RPMI8226 (cell line): ENCODE data around the gene CCDC18.
"Not testable (repeated sequence)": the region's sequence is repeated elsewhere in the genome, so short reads cannot be mapped to it uniquely, and the experiment has no call there.

ENCODE experiments used
- DNase-seq: peaks from one replicate; pipeline ENCODE4 v3.0.0-alpha.2; 2015

CCDC18 gene

DNA sequence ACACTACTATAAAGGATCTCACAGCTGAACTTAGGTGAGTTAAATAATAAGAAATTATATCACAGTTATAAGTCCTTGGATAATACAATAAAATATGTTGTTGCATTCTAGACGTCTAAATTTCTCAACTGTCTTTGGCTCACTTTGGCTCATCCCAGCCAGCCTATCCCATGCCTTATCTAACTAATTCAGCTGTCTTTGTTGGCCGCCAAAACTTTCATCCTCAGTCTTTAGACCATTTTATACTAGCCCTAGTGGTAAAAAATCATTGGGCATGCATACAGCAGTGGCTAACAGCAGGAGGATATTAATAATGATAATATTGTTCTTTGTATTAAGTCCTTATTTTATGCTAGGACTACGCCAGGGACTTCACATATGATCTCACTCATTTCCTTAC, 59.3 kb downstream of the CCDC18 start:
- no peak for DNase-seq

GRCh38 chr1:93243233-93243632, 62.7 kb downstream of the CCDC18 start:
- not testable (repeated sequence) for DNase-seq

- no peak for DNase-seq
These were observed 64.0 kb downstream of the CCDC18 start for GRCh38 chr1:93244298-93245069.

GRCh38 chr1:93251966-93252365, 71.4 kb downstream of the CCDC18 start:
- DNase-seq = peak; percentile 67

GRCh38 chr1:93252598-93252997, 72.1 kb downstream of the CCDC18 start:
- no peak for DNase-seq

- peak; percentile 55 for DNase-seq
These were observed 73.0 kb downstream of the CCDC18 start for GRCh38 chr1:93253516-93253915.

- no peak for DNase-seq
These were observed 74.9 kb downstream of the CCDC18 start for GRCh38 chr1:93255222-93256079.

- no peak for DNase-seq
These were observed 75.9 kb downstream of the CCDC18 start for GRCh38 chr1:93256433-93256832.

GRCh38 chr1:93257889-93258288, 77.4 kb downstream of the CCDC18 start:
- no peak for DNase-seq

GRCh38 chr1:93260726-93261125, 80.2 kb downstream of the CCDC18 start:
- not testable (repeated sequence) for DNase-seq

- no peak for DNase-seq
These were observed 82.1 kb downstream of the CCDC18 start for GRCh38 chr1:93262645-93263044.

DNA sequence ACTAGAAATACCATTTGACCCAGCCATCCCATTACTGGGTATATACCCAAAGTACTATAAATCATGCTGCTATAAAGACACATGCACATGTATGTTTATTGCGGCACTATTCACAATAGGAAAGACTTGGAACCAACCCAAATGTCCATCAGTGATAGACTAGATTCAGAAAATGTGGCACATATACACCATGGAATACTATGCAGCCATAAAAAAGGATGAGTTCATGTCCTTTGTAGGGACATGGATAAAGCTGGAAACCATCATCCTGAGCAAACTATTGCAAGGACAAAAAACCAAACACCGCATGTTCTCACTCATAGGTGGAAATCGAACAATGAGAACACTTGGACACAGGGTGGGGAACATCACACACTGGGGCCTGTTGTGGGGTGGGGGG, 88.4 kb downstream of the CCDC18 start:
- not testable (repeated sequence) for DNase-seq

DNA sequence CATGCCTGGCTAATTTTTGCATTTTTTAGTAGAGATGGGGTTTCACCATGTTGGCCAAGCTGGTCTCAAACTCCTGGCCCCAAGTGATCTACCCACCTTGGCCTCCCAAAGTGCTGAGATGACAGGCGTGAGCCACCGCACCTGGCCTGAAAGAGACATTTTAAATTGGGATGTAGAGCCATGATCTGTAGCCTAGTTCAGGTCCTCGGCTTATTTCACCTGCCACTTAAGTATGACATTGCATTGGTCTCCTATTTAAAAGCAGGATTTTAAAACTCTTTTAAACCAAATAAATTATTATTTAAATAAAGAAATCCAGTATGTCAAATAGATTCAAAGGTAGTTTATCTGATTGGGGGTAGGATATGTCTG, 94.7 kb downstream of the CCDC18 start:
- DNase-seq = not testable (repeated sequence)

DNA sequence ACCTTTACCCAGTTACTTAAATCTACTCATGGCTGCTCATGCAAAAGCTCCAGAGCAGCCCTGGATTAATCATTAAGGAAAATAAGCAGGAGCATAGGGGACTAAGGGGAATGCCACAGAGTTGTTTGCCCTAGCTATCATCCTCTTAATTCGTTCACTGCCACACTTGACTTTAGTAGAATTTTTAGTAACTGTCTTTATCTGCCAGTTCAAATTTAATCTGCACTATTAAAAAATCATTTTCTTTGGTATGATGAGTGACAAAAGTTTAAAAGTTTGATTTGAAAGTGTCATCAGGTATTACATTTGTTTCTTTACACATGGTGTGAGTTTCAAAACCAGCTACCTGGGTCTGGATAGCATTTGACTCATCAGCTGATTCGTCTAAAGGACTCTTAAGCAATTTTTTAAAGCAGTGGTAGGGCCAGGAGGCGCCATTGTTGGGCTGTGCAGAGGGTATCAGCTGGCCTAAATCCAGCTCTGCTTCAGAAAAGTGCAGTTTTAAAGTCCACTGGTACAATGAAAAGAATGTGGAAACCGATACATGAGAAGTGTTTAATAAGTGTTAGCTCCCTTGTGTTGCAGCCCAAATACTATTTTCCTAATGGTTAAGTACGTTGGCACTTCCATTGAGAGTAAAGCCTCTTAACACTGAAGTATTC, 95.2 kb downstream of the CCDC18 start:
- DNase-seq = no peak

DNA sequence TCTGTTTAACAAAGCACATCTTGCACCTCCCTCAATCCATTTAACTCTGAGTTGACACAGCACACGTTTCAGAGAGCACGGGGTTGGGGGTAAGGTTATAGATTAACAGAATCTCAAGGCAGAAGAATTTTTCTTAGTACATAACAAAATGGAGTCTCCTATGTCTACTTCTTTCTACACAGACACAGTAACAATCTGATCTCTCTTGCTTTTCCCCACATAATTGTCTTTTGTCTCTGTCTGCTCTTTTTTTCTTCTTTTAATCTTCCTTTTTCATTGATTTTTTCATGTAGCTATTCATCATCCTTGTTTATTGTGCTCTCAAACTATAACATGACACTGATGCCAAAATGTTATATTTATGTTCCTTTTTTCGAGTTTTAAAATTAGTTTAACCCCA, 97.0 kb downstream of the CCDC18 start:
- DNase-seq = not testable (repeated sequence)

DNA sequence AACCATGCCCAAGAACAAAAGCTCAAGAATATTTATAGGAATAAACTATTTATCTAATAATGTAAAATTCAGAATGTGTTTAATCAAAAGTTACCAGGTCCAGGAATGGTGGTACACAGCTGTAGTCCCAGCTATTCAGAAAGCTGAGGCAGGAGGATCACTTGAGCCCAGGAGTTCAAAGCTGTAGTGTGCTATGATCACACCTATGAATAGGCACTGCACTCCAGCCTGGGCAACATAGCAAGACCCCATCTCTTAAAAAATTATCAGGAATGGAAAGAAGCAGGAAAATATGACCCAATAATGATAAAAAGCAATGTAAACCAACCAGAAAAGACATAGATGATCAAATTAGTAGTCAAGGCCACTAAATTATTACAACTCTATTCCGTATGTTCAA, 103.0 kb downstream of the CCDC18 start:
- no peak for DNase-seq

DNA sequence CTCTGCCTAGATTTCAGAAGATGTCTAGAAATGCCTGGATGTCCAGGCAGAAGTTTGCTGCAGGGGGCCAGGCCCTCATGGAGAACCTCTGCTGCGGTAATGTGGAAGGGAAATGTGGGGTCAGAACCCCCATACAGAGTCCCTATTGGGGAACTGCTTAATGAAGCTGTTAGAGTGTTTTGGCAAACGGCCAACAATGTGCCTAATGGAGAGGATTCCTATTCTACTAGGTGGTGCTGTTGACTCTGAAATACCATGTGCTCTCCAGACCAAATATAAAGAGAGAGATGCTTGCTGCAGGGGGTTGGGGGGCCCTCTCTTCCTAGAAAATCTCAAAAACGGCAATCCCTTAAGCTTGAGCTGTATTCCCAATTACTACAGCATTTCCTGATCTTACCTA, 108.0 kb downstream of the CCDC18 start:
- DNase-seq = peak; percentile 12

DNA sequence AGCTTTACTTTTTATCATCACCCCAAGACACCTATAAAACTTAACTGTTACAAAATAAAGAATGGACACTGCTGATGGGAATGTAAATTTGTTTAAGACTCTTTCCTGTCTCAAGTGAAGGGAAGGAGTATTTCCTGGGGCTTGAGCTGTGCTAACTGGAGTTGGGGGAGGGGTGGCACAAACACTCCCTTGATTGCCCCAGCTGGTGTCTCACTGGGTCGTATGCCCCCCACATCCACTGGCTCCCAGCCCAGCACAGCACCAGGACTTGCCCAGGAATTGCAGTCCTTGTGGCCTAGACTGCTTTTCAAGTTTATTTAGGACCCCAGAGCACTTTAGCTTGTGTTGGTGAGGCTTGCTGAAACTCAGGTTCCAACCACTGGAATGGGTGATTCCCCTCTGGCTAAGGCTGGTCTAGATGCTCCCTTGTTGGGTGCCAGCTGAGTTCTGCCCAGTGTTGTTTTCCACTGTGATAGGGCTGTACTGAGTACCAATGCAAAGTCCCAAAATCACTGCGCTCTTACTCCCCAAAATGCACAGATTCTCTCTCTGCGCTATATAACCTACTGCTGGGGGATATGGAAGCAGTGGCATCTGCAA, 116.1 kb downstream of the CCDC18 start:
- no peak for DNase-seq

DNA sequence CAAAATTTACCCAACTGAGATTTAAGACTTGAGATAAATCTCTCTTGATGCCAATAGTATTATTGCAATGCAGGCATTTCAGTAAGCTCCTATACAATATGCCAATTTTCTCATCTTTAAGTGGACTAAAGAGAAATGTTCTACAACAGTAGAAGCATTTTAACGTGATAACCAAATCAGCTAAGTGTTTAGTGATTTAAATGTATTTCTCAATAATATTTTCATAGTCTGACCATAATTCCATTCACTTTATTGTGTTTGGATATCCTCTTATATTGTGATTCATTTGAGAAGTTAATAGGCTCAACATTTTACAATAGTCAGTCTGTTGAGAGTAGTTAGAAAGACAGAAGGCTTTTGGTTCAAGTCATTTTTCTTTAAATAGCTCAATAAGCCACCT, 120.6 kb downstream of the CCDC18 start:
- no peak for DNase-seq

GRCh38 chr1:93302078-93302477, 121.6 kb downstream of the CCDC18 start:
- DNase-seq = no peak

DNA sequence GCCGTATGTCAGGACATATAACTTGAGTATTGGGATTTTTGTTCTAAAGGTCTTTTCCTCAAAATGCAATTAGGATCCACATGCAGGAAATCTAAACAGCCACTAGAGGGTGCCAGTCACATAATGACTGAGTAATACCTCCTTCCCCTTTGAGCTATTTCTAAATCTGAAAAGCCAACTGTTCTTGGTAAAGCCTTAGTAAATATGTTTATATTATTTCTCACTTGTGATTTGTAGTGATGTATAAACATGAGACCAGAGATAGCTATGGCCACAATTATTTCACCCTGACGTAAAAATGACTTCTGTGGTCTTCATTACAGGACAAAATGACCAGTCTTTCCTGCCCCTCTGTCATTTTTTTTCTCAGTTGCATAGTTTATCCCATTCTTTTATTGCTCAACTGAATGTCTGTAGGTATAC, 124.2 kb downstream of the CCDC18 start:
- peak; percentile 53 for DNase-seq

GRCh38 chr1:93306920-93307319, 126.4 kb downstream of the CCDC18 start:
- no peak for DNase-seq

DNA sequence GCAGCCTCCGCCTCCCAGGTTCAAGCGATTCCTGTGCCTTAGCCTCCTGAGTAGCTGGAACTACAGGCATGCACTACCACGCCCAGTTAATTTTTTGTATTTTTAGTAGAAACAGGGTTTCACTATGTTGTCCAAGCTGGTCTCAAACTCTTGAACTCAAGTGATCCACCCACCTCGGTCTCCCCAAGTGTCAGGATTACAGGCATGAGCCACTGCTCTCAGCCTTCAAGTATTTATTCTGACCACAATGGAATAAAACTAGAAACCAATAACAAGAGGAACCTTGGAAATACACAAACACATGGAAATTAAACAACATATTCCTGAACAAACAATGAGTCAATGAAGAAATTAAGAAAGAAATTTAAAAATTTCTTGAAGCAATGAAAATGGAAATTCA, 132.5 kb downstream of the CCDC18 start:
- no peak for DNase-seq
